ENCODE results near the gene ZNF668.

GRCh38 chr16:31067342-31067741, 6.7 kb downstream of the ZNF668 start:
- TF ChIP-seq CTCF (IDR thresholded peaks at IDR 0.05) (no peak), POLR2A (IDR thresholded peaks at IDR 0.05) (no peak)
